GM23248 (cell line): ENCODE results near the gene CEP152. TPM values are rescaled to one million over a fixed set of nuclear protein-coding genes. Genes with fewer than 3 reads are reported as not detected.

Experiments used
- DNase-seq: peaks from one replicate; pipeline ENCODE4 v3.0.0-alpha.2; 2015
- H2AFZ ChIP-seq: fragments of 200-600 bp; sonication (generic); 2 replicates; pipeline ENCODE4 v1.6.1; 2016; ENCODE audit warnings: antibody characterized with exemption
- H3F3A ChIP-seq: fragments of 200-600 bp; sonication (generic); 2 replicates; pipeline ENCODE4 v1.6.1; 2016; ENCODE audit warnings: mild to moderate bottlenecking, antibody characterized with exemption, mixed run types; ENCODE audit not compliant: insufficient read depth
- H3K27ac ChIP-seq: fragments of 200-600 bp; sonication (generic); 2 replicates; pipeline ENCODE4 v1.5.1; 2016; ENCODE audit warnings: mild to moderate bottlenecking
- H3K27me3 ChIP-seq: fragments of 200-600 bp; sonication (generic); replicated peaks from 2 replicates; pipeline ENCODE4 v1.6.1; 2016; ENCODE audit warnings: mild to moderate bottlenecking; ENCODE audit not compliant: insufficient read depth
- H3K36me3 ChIP-seq: fragments of 200-600 bp; sonication (generic); 2 replicates; pipeline ENCODE4 v1.6.1; 2016; ENCODE audit warnings: low read depth, mild to moderate bottlenecking
- H3K4me1 ChIP-seq: fragments of 200-600 bp; sonication (generic); 2 replicates; pipeline ENCODE4 v1.6.1; 2016; ENCODE audit warnings: mild to moderate bottlenecking; ENCODE audit not compliant: insufficient read depth
- H3K4me2 ChIP-seq: fragments of 200-600 bp; sonication (generic); one replicate; pipeline ENCODE4 v1.6.1; 2016; ENCODE audit warnings: mild to moderate bottlenecking; ENCODE audit not compliant: unreplicated experiment
- H3K4me3 ChIP-seq: fragments of 200-600 bp; sonication (generic); 2 replicates; pipeline ENCODE4 v1.5.1; 2016; ENCODE audit warnings: mild to moderate bottlenecking
- H3K79me2 ChIP-seq: fragments of 200-600 bp; sonication (generic); 2 replicates; pipeline ENCODE4 v1.6.1; 2016; ENCODE audit warnings: mild to moderate bottlenecking; ENCODE audit not compliant: insufficient read depth
- H3K9ac ChIP-seq: fragments of 200-600 bp; sonication (generic); 2 replicates; pipeline ENCODE4 v1.6.1; 2016; ENCODE audit warnings: mild to moderate bottlenecking
- H3K9me2 ChIP-seq: fragments of 200-600 bp; sonication (generic); 2 replicates; pipeline ENCODE4 v1.6.1; 2016; ENCODE audit warnings: mixed run types, mild to moderate bottlenecking, moderate library complexity; ENCODE audit not compliant: insufficient read depth
- H3K9me3 ChIP-seq: fragments of 200-600 bp; sonication (generic); one replicate; pipeline ENCODE4 v1.6.1; 2017; ENCODE audit warnings: low read depth
- H4K20me1 ChIP-seq: fragments of 200-600 bp; sonication (generic); 2 replicates; pipeline ENCODE4 v1.6.0; 2016; ENCODE audit not compliant: insufficient read depth
- EZH2 ChIP-seq: fragments of 200-600 bp; sonication (generic); IDR thresholded peaks from 2 replicates; pipeline ENCODE4 v1.6.1; 2018; ENCODE audit warnings: antibody characterized with exemption, mild to moderate bottlenecking; ENCODE audit not compliant: insufficient read depth, poor library complexity, severe bottlenecking
- EZH2phosphoT487 ChIP-seq: fragments of 200-600 bp; sonication (generic); IDR thresholded peaks from 2 replicates; pipeline ENCODE4 v1.6.1; 2018; ENCODE audit warnings: antibody characterized with exemption, moderate library complexity, mild to moderate bottlenecking, low read depth; ENCODE audit not compliant: insufficient read depth
- WGBS, 2 experiments: methylation state at CpG; one replicate each; pipeline ENCODE4 v1.1.6; 2015 to 2017; ENCODE audit warnings: low lambda C conversion rate in 2 of 2, low coverage in 1 of 2; ENCODE audit errors: missing lambda C conversion rate in 2 of 2; 5-methylcytosine and 5-hydroxymethylcytosine counted together
- in situ Hi-C: fragments of 300-500 bp; cut with MboI; formaldehyde crosslinking; loops from 2 replicates; pipeline ENCODE4 v1.15.0; 2020
- polyA plus RNA-seq: library from polyadenylated mRNA; unstranded; fragments of >200 nt; fragmentation: Nextera tagmentation; extraction: Ambion mirVana; gene quantifications from 2 replicates; pipeline ENCODE4 v1.2.1, GENCODE V29; 2016
- total RNA-seq: library from RNA; depleted of rRNA; stranded (reverse); fragments of >200 nt; shearing (Covaris generic); gene quantifications from 2 replicates; pipeline ENCODE4 v1.2.3, GENCODE V29; 2014

CEP152 gene
- total and polyA plus RNA-seq, 2 experiments from 2014 or later, result 1.8 to 3.6 TPM

DNA sequence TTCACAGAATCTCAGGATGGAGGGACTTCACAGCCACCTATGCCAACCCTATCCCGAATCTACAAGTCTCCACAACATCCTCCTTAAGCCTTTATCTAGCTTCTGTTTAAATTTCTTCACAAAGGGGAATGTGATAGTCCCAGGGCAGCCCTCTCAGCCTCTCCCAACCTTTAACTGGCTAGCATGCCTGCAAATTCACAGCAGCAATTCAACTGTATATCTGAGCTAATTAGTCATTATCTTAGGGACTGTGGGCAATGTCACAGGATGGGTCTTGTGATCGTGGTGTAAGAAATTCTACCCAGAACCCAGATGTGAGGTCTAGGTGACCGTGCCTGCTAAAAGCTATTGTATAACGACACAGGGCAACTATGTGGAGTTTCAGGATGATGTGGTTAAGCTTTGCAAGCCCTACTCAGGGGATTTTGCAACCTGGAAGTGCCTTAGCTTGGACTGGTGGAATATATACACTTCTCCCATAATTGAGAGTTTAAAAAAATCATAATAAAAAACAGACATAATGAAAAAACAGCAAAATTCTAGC lies 99.8 kb downstream of the CEP152 start:
- Histone ChIP-seq H3F3A (no peaks in the 10 kb centered on the region), H3K4me3 (no peak overlapping the region), H3K36me3 (no peaks in the 10 kb centered on the region), H3K27ac (no peak overlapping the region), H3K79me2 (no peaks in the 10 kb centered on the region), H4K20me1 (no peaks in the 10 kb centered on the region), H3K9me2 (no peaks in the 10 kb centered on the region), H2AFZ (no peak overlapping the region), H3K27me3 (no peaks in the 10 kb centered on the region), H3K4me2 (no peak overlapping the region), H3K9me3 (peaks cover 4% of the 10 kb centered on the region), H3K4me1 (no peaks in the 10 kb centered on the region), H3K9ac (no peak overlapping the region)
- TF ChIP-seq EZH2, result no peak
- no peak for TF ChIP-seq EZH2phosphoT487
- in situ Hi-C loops, result no loop called here
- 96 to 97% methylated on average over 4 of the region's 4 CpGs for WGBS, 2 experiments
- DNase-seq, result no peak

DNA sequence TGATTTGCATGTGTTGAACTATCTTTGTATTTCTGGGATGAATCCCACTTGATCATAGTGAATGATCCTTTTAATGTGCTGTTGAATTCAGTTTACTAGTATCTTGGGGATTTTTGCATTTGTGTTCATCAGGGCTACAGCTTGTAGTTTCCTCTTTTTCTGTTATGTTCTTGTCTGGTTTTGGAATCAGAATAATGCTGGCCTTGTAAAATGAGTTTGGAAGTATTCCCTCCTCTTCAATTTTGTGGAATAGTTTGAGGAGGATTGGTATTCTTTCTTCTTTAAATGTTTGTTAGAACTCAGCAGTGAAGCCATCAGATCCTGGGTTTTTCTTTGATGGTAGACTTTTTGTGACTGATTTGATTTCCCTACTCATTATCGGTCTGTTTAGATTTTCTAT lies 102.2 kb downstream of the CEP152 start:
- H3K27me3 ChIP-seq, result no peaks in the 10 kb centered on the region
- no peaks in the 10 kb centered on the region for H4K20me1 ChIP-seq
- H3K36me3 ChIP-seq, result no peaks in the 10 kb centered on the region
- H3K4me2 ChIP-seq, result no peak overlapping the region
- peaks cover 5% of the 10 kb centered on the region for H3K4me1 ChIP-seq
- H3K9me2 ChIP-seq, result no peaks in the 10 kb centered on the region
- H3F3A ChIP-seq, result peaks cover 4% of the 10 kb centered on the region
- no peak for DNase-seq
- H3K4me3 ChIP-seq, result no peak overlapping the region
- H2AFZ ChIP-seq, result no peak overlapping the region
- no peaks in the 10 kb centered on the region for H3K79me2 ChIP-seq
- no peak overlapping the region for H3K27ac ChIP-seq
- WGBS, 2 experiments, result 38 to 47% methylated on average over 1 of the region's 1 CpG
- TF ChIP-seq EZH2phosphoT487, result no peak
- TF ChIP-seq EZH2, result no peak
- H3K9me3 ChIP-seq, result no peaks in the 10 kb centered on the region
- in situ Hi-C loops, result no loop called here
- no peak overlapping the region for H3K9ac ChIP-seq

DNA sequence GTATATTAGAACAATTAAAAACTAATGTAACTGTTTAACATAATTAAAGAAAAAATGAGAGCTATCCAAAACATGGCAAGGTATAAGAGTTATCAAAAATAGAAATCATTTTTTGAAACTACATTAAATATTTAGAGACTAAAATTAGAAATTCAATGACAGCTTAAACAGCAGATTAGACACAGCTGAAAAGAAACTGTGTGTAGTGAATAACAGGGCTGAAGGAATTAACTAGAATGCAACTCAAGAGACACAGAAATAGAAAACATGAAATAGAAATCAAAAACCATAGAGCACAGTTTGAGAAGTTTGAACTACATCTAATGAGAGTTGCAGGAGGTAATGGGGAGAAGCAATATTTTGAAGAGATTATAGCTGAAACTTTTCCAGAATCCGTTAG lies 105.5 kb downstream of the CEP152 start:
- in situ Hi-C loops, result no loop called here

DNA sequence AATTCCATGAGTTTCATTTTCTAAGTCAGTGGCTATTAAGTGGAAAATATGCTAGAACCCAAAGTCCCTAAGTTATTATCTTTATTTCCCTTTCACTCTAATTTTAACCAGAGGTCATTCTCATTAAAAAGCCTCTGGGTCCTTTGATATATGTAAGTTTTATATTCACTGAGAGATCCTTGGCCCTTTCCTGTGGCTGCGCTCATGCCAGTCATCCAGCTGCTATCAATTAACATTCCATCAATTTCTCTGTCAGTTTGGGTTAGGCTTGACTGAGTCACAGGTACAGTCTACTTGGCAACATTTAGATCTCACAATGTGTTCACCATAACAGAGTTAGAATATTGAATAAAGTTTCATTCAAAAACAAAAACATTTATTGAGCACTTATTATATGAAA lies 107.3 kb downstream of the CEP152 start:
- Histone ChIP-seq H3K79me2 (no peaks in the 10 kb centered on the region), H2AFZ (peak overlapping the region; percentile 6; the same call in 1 of the 2 replicates), H3K36me3 (no peaks in the 10 kb centered on the region), H3K4me1 (peaks cover 19% of the 10 kb centered on the region), H3K27me3 (no peaks in the 10 kb centered on the region), H3K9me3 (no peaks in the 10 kb centered on the region), H3K4me3 (peak overlapping the region; percentile 20; the same call in 1 of the 2 replicates), H3F3A (peaks cover 10% of the 10 kb centered on the region), H3K27ac (peak overlapping the region; percentile 60), H3K4me2 (peak overlapping the region; percentile 29), H3K9ac (peak overlapping the region; percentile 34; the same call in 1 of the 2 replicates), H4K20me1 (no peaks in the 10 kb centered on the region), H3K9me2 (no peaks in the 10 kb centered on the region)
- peak; percentile 75 for DNase-seq
- in situ Hi-C loops, result no loop called here
- TF ChIP-seq EZH2 (no peak), EZH2phosphoT487 (no peak)
- 4 to 5% methylated on average over 1 of the region's 1 CpG for WGBS, 2 experiments

More for the DNA sequence above, 105.5 kb downstream of the CEP152 start:
- H3K79me2 ChIP-seq, result no peaks in the 10 kb centered on the region
- no peak overlapping the region for H3K27ac ChIP-seq
- H3K4me3 ChIP-seq, result no peak overlapping the region
- H3K4me1 ChIP-seq, result peaks cover 19% of the 10 kb centered on the region
- no peak for TF ChIP-seq EZH2phosphoT487
- WGBS, 2 experiments, result 97 to 100% methylated on average over 1 of the region's 1 CpG
- H4K20me1 ChIP-seq, result no peaks in the 10 kb centered on the region
- no peak overlapping the region for H3K4me2 ChIP-seq
- H3K9me3 ChIP-seq, result no peaks in the 10 kb centered on the region
- no peaks in the 10 kb centered on the region for H3K36me3 ChIP-seq
- peaks cover 10% of the 10 kb centered on the region for H3F3A ChIP-seq
- no peaks in the 10 kb centered on the region for H3K9me2 ChIP-seq
- DNase-seq, result no peak
- no peak overlapping the region for H3K9ac ChIP-seq
- no peaks in the 10 kb centered on the region for H3K27me3 ChIP-seq
- H2AFZ ChIP-seq, result no peak overlapping the region
